ENCODE data around the gene AHRR.
"Not testable (repeated sequence)": the region's sequence is repeated elsewhere in the genome, so short reads cannot be mapped to it uniquely, and the experiment has no call there.

AHRR gene

DNA sequence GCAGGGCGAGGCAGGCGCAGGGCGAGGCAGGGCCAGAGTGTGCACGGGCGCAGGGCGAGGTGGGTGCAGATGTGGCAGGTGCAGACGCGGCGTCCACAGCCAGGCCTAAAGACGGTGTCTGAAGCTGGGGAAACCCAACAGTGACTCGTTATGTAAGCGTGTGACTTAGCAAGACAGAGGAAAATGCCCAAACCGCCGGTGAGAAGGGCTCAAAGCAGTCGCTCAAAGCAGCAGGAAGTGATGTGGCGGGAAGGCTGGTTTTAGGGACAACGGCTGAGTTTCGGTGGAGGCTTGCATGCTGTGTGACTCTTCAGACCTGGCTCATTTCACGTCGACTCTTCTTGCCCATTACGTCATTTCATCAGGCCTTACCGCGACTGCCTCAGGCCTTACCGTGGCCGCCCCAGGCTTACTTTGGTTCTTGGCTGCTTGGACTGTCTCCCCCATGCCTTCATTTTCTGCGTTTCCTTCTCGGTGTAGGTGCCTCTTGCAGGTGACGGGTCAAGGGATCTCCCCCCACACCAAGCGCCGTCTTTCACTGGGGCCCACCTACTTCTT, 71.0 kb downstream of the AHRR start:
- peak overlapping the region; percentile 74 for H3K9ac ChIP-seq
- H3K4me2 ChIP-seq = peak overlapping the region; percentile 87
- H3K4me3 ChIP-seq = peak overlapping the region; percentile 34; the same call in 1 of the 2 replicates

DNA sequence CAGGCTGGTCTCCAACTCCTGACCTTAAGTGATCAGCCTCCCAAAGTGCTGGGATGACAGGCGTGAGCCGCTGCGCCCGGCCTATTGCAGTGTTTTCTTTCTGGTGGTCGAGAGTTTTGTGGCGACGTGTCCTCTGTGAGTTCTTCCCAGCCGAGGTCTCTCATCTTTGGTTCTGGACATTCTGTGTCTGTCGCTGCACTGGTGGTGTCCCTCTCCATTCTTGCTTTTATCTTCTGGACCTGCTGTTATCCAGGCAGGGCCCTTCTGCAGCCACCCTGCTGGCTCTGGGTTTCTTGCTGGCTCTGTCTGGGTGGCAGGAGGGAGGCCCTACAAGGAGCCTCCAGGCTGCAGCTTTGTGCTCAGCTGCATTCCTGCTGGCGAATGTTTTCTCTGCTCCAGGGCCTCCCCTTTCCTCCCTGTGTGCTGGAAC, 72.3 kb downstream of the AHRR start:
- no peaks in the 10 kb centered on the region for H3K9me3 ChIP-seq
- H4K20me1 ChIP-seq = no peaks in the 10 kb centered on the region
- peak overlapping the region; percentile 82; the same call in 1 of the 2 replicates for H3K27ac ChIP-seq
- peak overlapping the region; percentile 87 for H3K4me2 ChIP-seq
- no peak for TF ChIP-seq Cebpa-rat (IDR thresholded peaks at IDR 0.05)
- peak overlapping the region; percentile 74 for H3K9ac ChIP-seq
- no peaks in the 10 kb centered on the region for H3K27me3 ChIP-seq
- H3K4me3 ChIP-seq = no peak overlapping the region
- H3K4me1 ChIP-seq = peaks cover 89% of the 10 kb centered on the region
- no peaks in the 10 kb centered on the region for H3K36me3 ChIP-seq

More for the DNA sequence above, 71.0 kb downstream of the AHRR start:
- Histone ChIP-seq H3K4me1 (peaks cover 89% of the 10 kb centered on the region), H4K20me1 (no peaks in the 10 kb centered on the region), H3K9me3 (peaks cover under 1% of the 10 kb centered on the region; the same call in 1 of the 2 replicates), H3K36me3 (no peaks in the 10 kb centered on the region; the same call in 1 of the 2 replicates), H3K27me3 (no peaks in the 10 kb centered on the region), H3K27ac (peak overlapping the region; percentile 82)
- TF ChIP-seq Cebpa-rat (IDR thresholded peaks at IDR 0.05) = no peak; the same call in 1 of the 2 replicates

DNA sequence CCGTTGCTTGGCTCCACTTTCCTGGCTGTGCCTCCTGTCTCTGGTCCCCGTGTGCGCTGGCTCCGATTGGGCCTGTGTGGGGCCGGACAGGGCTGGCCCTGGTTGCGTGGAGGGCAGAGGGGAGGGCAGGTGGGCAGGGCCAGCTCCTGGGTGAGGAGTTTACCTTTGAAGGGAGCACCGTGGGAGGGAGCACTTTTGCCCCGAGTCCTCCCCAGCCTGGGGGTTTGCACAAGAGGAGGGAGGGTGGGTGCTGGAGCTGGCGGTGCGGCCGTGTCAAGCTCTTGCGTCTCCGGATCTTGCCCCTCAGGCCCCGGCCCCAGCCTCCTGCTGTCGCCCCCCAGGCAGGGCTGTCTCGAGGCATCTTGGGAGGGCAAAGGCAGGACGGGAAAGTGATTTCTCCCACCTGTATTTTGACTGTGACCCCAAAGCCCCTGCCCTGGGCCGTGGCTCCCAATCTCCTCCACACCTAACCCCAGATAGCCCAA, 73.2 kb downstream of the AHRR start:
- peak overlapping the region; percentile 72 for H3K27ac ChIP-seq
- TF ChIP-seq Cebpa-rat (IDR thresholded peaks at IDR 0.05) = no peak
- H3K4me2 ChIP-seq = peak overlapping the region; percentile 70

DNA sequence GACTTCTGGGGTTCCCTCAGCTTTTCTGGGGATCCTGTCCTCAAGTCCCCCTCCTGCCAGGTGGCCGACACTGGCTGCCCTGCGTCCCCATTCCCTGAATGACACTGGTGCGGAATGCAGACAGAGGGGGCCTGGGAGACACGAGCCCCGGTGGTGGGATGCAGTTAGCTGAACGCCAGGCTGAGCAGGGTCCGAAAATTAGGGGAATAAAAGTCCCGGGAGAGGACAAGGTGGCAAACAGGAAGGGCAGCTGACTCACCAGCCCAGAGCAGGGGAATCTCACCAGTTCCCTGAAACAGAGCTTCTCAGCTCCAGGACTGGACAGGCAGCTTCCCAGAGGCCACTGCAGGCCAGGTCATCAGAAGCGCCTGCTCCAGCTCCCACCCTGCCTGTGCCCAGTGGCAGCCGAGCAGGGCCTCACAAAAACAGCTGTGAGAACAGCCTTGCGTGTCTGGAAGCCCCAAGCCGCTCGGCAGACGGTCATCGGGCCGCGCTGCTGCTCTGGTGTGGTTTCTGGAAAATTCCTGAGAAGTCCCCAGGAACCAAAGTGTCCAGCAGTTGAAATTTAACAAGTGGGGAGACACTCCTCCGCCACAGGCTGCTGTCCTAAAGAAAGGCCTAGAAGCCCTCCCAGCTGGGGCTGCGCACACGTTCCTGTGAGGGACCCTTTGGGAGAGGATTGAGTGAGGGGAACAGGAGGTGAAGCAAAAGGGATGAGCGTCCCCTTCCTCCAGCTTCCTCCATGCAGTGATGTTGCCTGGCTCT, 73.8 kb downstream of the AHRR start:
- Histone ChIP-seq H3K4me2 (peak overlapping the region; percentile 70), H3K9ac (peak overlapping the region; percentile 59), H3K9me3 (no peaks in the 10 kb centered on the region), H3K27me3 (no peaks in the 10 kb centered on the region), H3K4me1 (peaks cover 89% of the 10 kb centered on the region), H3K4me3 (no peak overlapping the region), H3K27ac (peak overlapping the region; percentile 72), H3K36me3 (no peaks in the 10 kb centered on the region), H4K20me1 (no peaks in the 10 kb centered on the region)
- TF ChIP-seq Cebpa-rat (IDR thresholded peaks at IDR 0.05) = no peak

More for the DNA sequence above, 73.2 kb downstream of the AHRR start:
- Histone ChIP-seq H4K20me1 (no peaks in the 10 kb centered on the region), H3K27me3 (no peaks in the 10 kb centered on the region), H3K36me3 (no peaks in the 10 kb centered on the region), H3K9ac (peak overlapping the region; percentile 59), H3K4me1 (peaks cover 89% of the 10 kb centered on the region), H3K4me3 (no peak overlapping the region), H3K9me3 (no peaks in the 10 kb centered on the region)

DNA sequence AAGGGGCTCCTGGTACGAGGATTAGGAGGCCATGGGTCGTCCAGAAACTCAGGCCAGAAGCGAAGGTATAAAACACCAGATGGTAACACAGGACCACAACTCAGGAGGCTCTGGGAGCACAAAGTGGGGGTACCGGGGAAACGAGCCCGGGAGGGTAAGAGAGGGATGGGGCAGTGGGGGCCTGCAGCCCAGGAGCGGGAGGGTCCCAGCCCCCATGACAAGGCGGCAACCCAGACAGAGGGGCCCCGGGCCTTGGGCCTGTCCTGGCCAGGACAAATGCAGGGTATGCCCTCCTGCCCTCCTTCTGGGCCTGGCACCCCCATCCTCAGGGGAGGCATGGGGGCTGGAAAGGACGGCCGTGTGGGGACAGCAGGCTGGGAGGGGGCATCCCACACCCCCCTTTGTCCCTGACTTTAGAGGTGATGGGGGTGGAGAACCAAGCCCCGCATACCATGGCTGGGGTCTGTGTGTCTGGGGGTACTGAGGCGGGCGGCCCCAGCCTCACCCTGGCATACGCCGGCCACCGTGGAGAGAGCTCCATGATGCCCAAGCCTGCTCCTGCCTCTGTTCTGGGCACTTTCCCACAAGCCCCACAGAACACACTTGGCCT, 74.5 kb downstream of the AHRR start:
- H3K4me1 ChIP-seq = peaks cover 89% of the 10 kb centered on the region
- no peak for TF ChIP-seq Cebpa-rat (IDR thresholded peaks at IDR 0.05)
- H3K36me3 ChIP-seq = no peaks in the 10 kb centered on the region
- H3K4me2 ChIP-seq = peak overlapping the region; percentile 70
- H3K27ac ChIP-seq = peak overlapping the region; percentile 72
- no peaks in the 10 kb centered on the region for H3K27me3 ChIP-seq
- H4K20me1 ChIP-seq = no peaks in the 10 kb centered on the region
- peak overlapping the region; percentile 59; the same call in 1 of the 2 replicates for H3K9ac ChIP-seq
- no peak overlapping the region for H3K4me3 ChIP-seq
- H3K9me3 ChIP-seq = no peaks in the 10 kb centered on the region

DNA sequence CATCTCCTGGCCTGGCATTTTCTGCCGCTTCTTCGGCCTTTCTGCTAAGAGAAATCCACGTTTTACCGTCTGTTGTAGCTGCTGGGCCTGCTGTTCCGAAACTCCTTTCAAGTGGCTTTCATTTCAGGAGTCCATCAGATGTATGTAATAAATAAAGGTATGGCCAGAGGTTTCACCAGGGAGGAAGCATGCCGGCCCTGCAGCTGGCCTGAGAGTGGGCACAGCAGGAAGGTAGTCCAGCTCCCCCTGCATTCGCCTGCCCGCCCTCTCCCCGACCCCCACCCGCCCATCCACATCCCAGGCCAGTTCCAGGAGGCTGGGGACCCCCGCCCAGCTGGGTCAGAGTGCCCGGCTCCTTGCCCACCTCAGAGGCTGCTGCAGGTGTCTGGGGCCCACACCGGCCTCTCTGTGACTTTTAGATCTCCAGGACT, 75.0 kb downstream of the AHRR start:
- Histone ChIP-seq H3K27me3 (no peaks in the 10 kb centered on the region), H3K9ac (no peak overlapping the region), H3K36me3 (no peaks in the 10 kb centered on the region), H3K4me1 (peaks cover 89% of the 10 kb centered on the region), H4K20me1 (no peaks in the 10 kb centered on the region), H3K9me3 (no peaks in the 10 kb centered on the region), H3K27ac (peak overlapping the region; percentile 72), H3K4me3 (no peak overlapping the region), H3K4me2 (no peak overlapping the region)
- no peak for TF ChIP-seq Cebpa-rat (IDR thresholded peaks at IDR 0.05)

DNA sequence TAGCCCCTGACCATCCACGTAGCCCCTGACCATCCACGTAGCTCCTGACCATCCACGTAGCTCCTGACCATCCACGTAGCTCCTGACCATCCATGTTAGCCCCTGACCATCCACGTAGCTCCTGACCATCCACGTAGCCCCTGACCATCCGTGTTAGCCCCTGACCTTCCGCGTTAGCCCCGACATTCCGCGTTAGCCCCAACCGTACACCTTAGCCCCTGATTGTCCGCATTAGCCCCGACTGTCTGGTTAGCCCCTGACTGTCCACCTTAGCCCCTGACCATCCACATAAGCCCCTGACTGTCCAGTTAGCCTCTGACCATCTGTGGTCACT, 76.6 kb downstream of the AHRR start:
- not testable (repeated sequence) for H3K9ac ChIP-seq, H3K27me3 ChIP-seq, H4K20me1 ChIP-seq, H3K4me3 ChIP-seq, H3K36me3 ChIP-seq, H3K9me3 ChIP-seq
- H3K27ac ChIP-seq = peak overlapping the region; percentile 84
- H3K4me2 ChIP-seq = peak overlapping the region; percentile 95
- peaks cover 90% of the 10 kb centered on the region for H3K4me1 ChIP-seq

DNA sequence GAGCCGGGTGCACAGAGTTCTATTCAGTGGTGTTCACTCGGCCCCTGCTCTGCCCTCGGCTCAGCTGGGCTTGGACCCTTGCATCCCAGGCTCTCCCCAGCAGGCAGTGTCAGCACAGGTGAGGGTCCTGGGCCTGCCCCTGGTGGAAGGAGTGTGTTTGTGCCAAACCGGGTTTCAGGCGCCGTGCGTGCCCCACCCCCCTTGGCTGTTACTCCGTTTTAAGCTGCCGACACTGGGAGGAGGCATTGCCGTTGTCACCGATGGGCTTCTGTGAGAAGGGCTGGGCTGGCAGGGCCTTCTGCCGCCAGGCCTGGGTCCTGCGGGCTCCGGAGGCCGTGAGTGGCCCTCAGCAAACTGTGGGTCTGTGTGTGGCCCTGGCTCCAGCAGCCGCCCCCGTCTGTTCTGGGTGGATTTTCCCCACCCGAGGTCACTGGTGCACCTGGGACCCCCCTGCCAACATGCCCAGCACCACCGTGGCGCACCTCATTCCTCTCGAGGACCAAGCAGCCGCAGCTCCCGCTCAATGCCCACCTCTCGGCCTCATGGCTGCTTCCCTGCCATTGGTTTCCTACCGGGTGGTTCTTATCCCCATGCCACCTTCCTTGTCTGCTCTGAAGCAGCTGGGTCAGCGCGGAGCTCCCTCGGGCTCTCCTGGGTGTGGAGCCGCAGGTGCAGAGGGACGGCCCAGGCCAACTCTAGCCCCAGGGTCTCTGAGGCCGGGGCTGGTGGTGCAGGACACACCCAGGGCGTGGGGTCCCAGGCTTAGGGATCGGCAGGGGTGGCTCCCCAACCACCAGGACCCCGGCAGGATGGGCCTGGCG, 77.2 kb downstream of the AHRR start:
- peak overlapping the region; percentile 84 for H3K27ac ChIP-seq
- no peak for TF ChIP-seq Cebpa-rat (IDR thresholded peaks at IDR 0.05)
- H3K9me3 ChIP-seq = no peaks in the 10 kb centered on the region
- no peaks in the 10 kb centered on the region for H4K20me1 ChIP-seq
- no peaks in the 10 kb centered on the region for H3K27me3 ChIP-seq
- H3K4me3 ChIP-seq = peak overlapping the region; percentile 51; the same call in 1 of the 2 replicates
- no peaks in the 10 kb centered on the region for H3K36me3 ChIP-seq
- H3K9ac ChIP-seq = peak overlapping the region; percentile 72
- peak overlapping the region; percentile 95 for H3K4me2 ChIP-seq
- H3K4me1 ChIP-seq = peaks cover 90% of the 10 kb centered on the region

All from BLaER1 (cell line).